ENCODE data around the gene IFNLR1.

IFNLR1 gene

DNA sequence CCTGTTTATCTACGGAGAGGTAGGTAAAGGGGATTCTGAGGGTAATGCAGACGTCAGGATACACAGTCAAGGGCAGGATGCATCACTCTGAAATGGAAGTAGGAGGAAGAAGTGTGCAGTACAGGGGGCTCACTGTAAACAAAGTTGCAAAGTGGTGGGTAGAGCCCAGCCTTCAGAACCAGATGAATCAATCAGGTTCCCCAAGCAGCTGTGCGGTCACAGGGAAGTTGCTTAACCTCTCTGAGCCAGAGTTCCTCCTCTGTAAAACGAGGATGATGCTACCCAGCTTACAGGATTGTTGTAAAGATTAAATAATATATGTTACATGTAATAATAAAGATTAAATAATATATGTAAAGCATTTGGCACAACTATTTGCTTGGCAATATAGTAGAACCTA is 61.6 kb downstream of the IFNLR1 start:
- H3K4me3 ChIP-seq (ENCODE audit: low read depth, low read length), result no peak overlapping the region

DNA sequence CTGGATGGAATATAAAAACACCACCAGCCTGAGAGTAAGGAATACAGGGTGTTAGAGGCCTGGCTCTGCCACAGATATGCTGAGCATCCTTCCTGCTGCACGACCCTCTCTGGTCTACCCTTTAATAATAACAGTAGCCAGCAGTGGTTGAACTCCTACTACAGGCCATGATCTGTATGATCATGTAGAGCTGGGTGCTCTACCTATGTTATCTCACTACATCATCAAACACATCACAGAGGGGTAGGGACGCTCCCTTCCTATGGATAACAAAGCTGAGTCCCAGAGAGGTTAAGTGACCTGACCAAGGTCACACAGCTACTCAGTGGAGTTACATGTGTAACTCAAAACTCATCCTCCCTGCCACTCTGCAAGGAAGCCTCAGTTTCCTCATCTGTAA is 62.1 kb downstream of the IFNLR1 start:
- H3K4me3 ChIP-seq (ENCODE audit: low read depth, low read length), result no peak overlapping the region

DNA sequence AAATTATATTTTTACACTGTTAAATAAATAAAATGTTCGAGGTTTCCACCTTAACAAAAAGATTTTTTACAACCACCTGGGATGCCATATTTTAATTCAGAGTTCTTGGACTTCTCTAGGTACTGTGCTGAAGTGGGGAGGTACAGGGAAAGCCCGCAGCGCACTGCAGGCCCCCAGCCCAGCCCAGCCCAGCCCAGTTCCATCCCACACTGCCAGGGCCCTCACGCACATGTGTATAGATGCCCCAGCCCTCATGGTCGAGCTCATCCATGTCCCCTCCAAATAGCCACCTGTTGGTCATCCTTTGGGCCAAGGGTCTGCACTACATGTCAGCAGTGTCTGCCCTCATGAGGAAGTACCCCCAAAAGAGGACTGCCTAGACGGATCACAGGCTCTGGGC is 63.5 kb downstream of the IFNLR1 start:
- H3K4me3 ChIP-seq (ENCODE audit: low read depth, low read length), result no peak overlapping the region

DNA sequence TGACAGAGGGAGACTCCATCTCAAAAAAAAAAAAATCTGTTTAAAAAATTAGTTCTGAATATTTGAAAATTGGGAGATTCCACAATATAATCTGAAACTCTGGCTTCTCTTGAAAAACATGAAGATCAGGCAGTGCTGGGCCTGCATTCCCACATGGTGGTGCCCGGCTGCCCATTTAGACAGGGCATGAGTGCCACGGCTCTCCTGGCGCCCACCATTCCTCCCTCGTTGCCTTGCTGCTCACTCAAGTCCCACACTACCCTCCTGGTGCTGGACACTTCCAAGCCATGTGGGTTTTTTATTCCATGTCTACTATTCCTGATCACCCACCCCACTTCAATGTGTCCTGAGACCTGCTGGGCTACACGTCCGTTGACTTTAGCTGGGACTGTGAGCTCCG is 64.3 kb downstream of the IFNLR1 start:
- H3K4me3 ChIP-seq (ENCODE audit: low read depth, low read length), result no peak overlapping the region

DNA sequence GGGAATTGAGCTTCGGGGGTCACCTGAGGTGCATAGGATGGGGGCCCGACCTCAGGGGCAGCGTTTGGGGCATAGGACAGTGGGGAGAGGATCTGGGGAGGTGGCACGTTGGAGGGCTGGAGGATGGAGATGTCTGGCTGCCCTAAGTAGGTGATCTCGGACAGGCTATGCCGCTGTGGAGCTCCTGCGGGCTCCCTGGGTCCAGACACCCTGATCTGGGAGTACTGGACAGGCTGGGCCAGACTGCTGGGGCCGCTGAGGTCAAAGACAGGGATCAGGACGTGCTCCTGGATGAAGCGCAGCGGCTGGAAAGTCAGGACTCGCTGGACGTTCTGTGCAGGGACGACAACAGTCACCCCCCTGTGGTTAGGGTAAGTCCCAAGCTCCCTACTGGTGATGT is 65.7 kb downstream of the IFNLR1 start:
- H3K4me3 ChIP-seq (ENCODE audit: low read depth, low read length), result no peak overlapping the region

DNA sequence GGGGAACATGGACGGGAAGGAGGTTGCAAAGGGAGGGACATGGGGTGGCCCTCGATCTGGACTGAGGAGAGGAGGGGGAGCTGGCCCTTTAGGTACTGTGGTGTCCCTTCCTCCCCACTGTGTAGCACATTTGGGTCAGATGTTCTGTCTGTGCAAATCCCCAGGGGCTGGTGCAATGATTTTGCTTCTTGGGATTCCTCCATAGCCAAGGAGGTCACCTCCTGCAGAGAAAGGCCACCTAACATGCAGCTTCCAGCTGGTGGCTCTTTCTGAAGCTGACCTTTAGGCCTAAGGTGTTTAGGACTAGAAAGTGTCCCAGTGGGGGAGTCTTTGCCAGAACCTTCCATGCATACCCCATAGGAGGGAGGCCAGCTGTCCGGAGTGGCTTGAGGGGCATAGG is 66.1 kb downstream of the IFNLR1 start:
- no peak overlapping the region for H3K4me3 ChIP-seq (ENCODE audit: low read depth, low read length)

DNA sequence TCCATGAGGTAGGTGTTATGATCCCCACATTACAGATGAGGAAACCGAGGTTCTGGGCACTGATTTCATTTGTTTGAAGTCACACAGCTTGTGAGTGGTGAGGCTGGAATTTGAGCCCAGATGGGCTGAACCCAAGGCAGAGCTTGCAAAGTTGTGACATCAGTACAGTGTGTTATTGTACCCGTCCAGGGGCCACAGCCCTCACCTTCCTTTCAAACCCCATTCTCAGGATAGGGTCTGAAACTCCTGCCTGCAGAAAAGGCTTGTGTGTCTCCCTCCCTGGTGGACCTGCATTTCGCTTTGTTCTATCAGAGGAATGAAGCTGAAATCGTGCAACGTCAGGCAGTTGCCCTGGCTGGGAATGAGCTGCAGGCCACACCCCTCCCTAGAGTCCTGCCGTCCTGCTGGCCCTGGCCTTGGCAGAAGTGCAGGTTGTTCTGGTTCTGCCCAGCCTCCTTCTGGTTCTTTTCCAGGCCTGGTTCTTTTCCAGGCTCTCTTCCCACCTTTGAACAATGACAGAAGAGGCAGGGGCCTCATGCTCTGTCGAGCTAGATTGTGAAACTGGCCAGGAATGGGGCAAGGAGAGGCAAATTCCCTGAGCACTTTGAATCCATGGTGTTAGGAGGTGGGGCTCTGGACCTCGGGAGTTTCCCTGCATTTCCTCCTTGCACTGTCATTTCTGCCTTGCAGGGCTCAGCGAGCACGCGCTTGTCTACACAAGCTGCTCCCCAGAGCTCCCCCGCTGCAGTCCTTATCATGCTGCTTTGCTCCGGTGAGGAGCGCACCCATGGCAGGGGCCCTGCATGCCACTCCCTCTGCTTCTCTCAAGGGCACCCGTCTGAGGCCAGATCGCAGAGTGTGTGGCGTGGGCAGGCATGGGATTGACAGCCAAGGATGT is 67.0 kb downstream of the IFNLR1 start:
- no peak overlapping the region for H3K4me3 ChIP-seq (ENCODE audit: low read depth, low read length)

DNA sequence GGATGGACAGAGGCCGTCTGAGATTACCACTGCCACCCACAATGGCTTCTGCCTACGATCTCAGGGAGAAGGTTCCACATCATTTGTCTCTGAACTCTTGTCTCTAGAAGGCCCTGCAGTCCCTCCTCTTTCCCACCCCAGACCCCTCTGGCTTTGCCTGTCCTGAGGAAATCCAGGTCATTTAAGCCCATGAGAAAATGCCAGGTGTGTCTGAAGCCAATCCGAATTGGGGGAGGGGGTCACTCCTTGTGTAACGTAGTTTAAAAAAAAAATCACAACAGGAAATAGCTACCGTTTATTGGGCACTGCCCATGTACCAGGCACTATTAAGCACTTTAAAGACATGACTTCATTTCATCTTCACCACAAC is 67.6 kb downstream of the IFNLR1 start:
- H3K4me3 ChIP-seq (ENCODE audit: low read depth, low read length), result no peak overlapping the region

DNA sequence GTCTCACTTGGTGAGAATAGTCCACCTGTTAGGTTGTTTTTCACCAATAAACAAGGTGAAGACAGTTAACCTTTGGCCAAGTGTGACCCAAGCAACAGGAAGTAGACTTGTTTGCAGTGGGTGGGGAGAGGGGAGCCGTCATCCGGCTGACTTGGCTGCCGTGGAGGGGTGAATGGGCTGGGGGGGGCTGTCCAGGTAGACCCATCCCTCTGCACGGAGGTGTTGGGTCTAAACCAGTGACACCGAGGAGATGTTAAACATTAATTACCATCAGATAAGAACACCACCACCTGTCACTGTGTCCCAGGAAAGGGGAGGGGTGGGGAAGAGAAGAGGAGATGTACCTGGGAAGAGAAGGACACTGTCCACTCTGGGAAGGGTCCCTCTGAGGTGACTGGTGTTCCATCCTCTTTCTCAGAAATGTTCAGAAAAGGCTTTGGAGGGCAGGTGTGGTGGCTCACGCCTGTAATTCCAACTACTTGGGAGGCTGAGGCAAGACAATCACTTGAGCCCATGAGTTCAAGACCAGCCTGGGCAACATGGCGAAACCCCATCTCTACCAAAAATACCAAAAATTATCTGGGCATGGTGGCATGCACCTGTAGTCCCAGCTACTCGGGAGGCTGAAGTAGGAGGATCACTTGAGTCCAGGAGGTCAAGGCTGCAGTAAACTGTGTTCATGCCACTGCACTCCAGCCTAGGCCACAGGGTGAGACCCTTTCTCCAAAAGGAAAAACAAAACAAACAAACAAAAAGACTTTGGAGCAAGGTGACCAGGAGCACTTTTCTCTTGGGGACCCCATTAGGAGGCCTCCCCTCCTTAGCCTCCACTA is 68.5 kb downstream of the IFNLR1 start:
- no peak overlapping the region for H3K4me3 ChIP-seq (ENCODE audit: low read depth, low read length)

DNA sequence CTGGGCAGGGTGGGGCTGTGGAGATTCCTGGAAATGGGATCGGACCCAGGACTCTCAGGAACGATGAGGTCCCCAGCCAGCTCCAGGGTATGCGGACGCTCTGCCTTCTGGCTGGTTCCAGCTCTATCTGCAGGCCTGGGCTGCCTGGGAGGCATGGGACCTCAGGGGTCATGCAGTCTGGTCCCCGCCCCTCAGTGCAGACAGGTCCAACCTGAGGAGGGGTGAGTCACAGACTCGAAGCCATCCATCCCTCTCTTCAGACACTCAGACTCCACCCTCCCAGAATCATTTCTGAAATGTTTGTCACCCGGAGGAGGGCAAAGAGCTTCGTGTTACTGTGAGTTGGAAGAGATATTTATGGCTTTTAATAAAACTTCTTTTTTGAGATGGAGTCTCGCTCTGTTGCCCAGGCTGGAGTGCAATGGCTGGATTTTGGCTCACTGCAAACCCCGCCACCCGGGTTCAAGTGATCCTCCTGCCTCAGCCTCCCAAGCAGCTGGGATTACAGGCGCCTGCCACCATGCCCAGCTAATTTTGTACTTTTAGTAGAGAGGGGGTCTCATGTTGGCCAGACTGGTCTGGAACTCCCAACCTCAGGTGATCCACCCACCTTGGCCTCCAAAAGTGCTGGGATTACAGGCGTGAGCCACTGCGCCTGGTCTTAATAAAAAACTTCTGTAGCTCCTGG is 69.2 kb downstream of the IFNLR1 start:
- no peak overlapping the region for H3K4me3 ChIP-seq (ENCODE audit: low read depth, low read length)

DNA sequence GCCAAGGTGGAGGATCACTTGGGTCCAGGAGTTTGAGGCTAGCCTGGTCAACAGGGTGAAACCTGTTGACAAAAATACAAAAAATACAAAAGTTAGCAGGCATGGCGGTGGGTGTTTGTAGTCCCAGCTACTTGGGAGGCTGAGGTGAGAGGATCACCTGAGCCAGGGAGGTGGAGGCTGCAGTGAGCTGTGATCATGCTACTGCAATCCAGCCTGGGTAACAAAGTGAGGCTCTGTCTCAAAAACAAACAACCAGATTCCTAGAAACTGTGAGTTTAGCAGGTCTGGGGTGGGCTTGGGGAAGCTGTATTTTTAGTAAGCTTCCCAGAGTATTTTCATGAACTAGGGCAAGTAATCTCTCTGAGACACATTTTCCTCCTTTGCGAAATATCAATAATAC is 70.0 kb downstream of the IFNLR1 start:
- no peak overlapping the region for H3K4me3 ChIP-seq (ENCODE audit: low read depth, low read length)

DNA sequence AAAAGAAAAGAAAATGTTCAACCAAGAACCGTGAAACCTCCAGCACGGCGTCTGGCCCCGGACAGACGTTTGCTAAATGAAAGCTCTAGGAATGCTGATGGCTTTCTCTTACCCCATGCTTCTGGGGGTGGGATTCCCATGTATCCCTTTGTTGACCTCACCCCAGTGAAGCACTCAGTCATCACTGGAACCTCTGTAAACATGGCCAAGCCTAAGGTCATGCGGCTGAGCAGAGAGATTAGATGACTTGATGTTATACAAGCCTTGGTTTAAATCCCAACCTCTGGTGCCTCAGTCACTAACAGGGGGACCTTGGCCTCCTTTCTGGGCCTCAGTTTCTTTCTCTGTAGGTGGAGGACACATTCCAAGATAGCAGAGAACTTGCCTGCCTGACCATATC is 72.3 kb downstream of the IFNLR1 start:
- no peak overlapping the region for H3K4me3 ChIP-seq (ENCODE audit: low read depth, low read length)

DNA sequence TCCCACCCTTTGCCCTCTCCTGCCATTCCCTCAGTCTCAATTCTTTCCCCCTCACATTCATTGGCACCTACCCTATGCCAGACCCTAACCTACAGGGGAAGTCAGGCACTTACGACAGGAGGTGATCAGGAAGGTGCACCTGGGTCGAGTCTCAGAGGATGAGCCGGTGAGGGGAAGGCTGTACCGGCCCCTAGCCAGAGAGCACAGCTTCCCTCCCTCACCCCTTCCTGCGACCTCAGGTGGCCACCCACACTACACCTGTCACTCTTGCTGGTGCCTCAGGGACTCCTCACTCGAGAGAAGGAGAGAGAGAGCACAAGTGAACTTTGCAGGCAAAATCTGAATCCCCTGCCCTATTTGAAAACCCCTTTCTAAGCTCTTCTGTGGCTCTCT is 73.5 kb downstream of the IFNLR1 start:
- H3K4me3 ChIP-seq (ENCODE audit: low read depth, low read length), result no peak overlapping the region

DNA sequence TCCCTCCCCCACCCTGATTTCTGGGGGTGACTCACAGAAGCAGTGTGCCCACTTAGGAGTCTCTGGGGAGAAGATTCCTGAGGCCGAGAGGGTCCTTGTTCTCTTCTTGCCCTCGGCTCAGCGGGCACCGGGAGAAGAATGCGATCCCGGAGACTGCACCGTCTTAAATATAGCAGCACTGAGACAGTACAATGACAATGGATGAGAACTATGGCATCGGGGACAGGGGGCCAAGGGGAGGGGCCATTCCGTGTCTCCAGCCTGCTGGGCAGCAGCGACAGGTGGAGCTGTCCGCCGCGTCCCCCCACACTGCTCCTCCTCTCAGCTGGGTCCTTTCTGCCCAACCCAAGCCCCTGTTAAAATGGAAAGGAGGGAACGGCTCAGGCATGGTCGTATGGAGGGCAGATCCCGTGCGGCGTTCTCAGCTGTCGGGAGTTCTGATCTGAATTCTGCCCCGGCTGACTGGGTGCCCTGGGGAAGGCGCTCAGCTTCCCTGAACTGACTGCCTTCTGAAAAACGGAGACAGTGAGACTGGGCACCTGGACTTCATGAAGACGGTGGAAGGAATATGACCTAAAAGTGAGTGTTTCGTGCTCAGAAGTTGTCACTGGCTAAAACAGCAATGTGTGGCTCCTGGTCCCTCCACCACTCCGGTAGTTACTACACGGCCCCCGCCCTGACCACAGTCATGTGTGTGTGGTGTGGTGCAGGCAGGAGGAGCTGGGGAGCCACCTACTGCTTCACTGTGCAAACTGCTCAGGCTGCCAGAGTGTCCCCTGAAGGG is 74.9 kb downstream of the IFNLR1 start, which contains the start of gene MYOM3:
MYOM3 (minus strand) TSS at position 140 of the 784 bp plus-strand sequence. CDS start 3,499 bp downstream, outside the sequence.
- no peak within 1 kb of the TSS for H3K4me3 ChIP-seq (ENCODE audit: low read depth, low read length)

DNA sequence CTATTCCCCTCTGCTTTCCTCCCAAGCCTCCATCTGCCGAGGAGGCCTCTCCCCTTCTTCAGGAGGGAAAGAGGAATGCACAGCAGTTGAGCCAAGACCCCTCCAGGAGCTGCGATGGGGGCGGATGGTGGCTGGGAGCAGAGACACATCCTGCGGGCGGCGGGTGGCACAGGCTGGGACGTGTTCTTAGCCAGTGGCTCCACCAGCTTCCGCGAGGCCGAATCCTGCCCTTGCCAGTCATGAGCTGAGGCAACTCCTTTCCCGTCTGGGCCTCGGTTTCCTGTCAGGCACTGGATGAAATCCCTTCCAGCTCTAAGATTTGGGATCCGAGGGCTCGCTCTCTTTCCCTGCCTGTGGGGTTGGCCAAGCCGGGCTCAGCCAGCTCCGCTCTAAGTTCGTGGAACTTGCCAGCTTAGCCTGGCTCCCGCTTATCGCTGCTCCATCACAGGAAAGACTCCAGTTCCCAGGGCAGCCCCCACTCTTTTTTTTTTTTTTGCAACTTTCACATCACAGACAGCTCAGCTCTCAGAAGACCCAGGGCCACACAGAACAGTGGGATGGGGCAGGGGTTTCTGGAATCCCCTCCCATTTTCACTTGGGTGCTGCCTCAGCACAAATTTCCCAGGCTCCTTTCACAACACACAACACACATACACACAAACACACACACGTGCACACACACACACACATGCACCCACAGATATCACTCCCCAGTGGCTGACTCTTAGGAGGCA is 75.7 kb downstream of the IFNLR1 start:
- H3K4me3 ChIP-seq (ENCODE audit: low read depth, low read length), result no peak overlapping the region

DNA sequence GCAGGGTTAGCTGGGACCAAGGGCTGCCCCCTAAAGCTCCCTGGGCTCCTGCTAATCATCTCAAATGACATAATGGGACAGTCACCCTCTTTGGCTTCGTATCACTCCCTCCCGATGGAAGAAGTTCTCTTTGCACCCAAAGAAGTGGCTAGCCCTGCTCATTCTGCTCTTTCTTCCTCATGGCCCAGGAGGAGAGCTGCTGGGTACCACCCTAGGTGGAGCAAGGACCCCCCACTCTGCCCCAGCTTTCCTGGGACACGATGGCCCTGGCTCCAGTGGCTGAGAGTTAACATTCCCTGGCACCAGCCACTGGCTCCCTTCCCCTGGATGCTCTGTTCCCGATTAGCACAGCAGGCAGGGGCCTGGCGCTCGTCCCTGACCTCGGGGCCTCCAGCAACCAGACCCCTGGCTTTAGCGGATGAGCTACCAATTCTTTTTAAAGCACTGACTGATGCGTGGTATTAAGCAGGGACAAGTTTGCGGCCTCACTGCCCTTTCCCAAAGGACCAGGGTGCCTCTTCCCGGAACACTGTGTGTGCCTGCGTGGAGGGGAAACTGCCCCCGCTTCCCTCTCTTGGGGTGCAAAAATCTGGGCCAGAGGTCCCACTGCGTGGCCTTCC is 76.3 kb downstream of the IFNLR1 start:
- H3K4me3 ChIP-seq (ENCODE audit: low read depth, low read length), result no peak overlapping the region

DNA sequence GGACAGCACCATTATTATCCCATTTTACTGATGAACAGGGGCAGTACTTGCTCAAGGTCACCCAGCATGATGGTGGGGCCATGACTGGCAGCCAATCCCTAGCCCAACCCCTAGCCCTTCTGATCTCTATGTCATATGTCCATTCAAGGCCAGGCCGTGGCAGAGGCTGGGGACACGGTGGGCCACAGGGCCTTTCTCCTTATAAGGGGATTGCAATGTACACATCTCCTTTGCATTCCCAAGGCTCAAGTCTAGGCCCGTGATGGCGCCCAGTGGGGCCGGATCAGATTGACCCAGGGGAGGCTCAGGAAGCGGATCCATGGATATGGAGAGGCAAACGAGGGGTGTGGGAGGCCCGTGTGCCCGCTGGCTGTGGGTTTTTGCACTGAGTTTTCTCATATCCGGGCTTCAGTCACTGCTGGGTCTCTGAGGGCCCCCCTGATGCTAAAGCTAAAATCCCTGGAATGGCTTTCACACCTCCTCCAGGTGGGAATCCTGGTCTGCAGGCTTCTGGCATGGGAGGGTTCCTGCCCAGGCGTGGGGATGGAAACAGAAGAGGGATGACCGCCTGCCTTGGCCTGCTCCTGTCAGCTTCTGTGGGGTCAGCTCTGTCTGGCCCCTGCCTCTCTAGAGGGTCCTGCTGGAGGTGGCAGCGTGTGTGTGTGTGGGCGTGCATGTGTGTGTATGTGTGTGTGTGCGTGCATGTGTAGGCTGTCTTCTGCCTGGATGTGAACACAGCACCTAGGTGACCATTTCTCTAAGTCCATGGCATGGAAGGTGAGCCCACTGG is 77.2 kb downstream of the IFNLR1 start:
- no peak overlapping the region for H3K4me3 ChIP-seq (ENCODE audit: low read depth, low read length)

DNA sequence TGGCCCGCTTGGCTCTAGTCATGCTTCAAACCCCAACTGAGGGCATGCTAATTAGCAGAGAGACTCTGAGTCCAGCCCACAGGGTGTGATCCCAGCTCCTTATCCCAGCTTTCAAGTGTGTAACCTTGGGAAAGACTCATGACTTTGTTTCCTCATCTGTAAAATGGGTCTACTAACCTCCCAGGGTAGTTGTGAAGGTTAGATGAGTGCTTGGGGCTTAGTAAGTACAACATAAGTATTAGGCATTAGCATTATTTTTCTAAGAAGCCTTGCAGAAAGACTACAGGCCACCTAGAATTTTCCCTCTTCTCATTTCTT is 78.0 kb downstream of the IFNLR1 start:
- H3K4me3 ChIP-seq (ENCODE audit: low read depth, low read length), result no peak overlapping the region

Data from iPS-11a (cell line).